Lower leg skin (tissue), 4 donors: ENCODE measurements around the gene FAM221B. TPM values are rescaled to one million over a fixed set of nuclear protein-coding genes. Genes with fewer than 3 reads are reported as not detected.

Experiments used
- DNase-seq, 2 donors: peaks; one replicate each; pipeline ENCODE4 v3.0.0-alpha.2; 2019; ENCODE audit warnings: low spot score in 2 of 2
- H3K4me3 ChIP-seq: fragments of 200-600 bp; sonication (generic); 2 replicates; pipeline ENCODE4 v1.5.1; 2017; ENCODE audit warnings: mild to moderate bottlenecking, low read depth; ENCODE audit not compliant: poor library complexity, severe bottlenecking
- CTCF ChIP-seq, 3 donors: fragments of 450-650 bp; IDR thresholded peaks; one replicate each; pipeline ENCODE4 v1.5.1; 2016; ENCODE audit warnings: antibody characterized with exemption in 3 of 3, mild to moderate bottlenecking in 3 of 3, moderate library complexity in 2 of 3
- POLR2A ChIP-seq, 2 donors: fragments of 450-650 bp; IDR thresholded peaks; one replicate each; pipeline ENCODE4 v1.6.1; 2016 to 2017; ENCODE audit warnings: antibody characterized with exemption in 2 of 2, mild to moderate bottlenecking in 1 of 2, moderate library complexity in 1 of 2
- WGBS, 2 donors: methylation state at CpG; one replicate each; pipeline ENCODE4 v1.1.5; 2018; 5-methylcytosine and 5-hydroxymethylcytosine counted together
- intact Hi-C: fragments of 100-400 bp; cut with DNase I; formaldehyde crosslinking; loops from one replicate; pipeline ENCODE4 v1.15.0; 2023; ENCODE audit warnings: low total_unique reads
- total RNA-seq, 4 donors: library from RNA; depleted of rRNA; stranded (reverse); fragments of >200 nt; gene quantifications; one replicate each; pipeline ENCODE4 v1.1.0, GENCODE V29; 2016

The FAM221B gene
- total RNA-seq, 4 donors from 2014 or later, result not detected

GRCh38 chr9:35826071-35826701 lies 2.3 kb downstream of the FAM221B start:
- no peak overlapping the region for H3K4me3 ChIP-seq
- DNase-seq, result peak in 1 of 2 donors; percentile 83
- 15 to 18% methylated on average over 4 of the region's 4 CpGs for WGBS, 2 donors
- TF ChIP-seq POLR2A (IDR thresholded peaks at IDR 0.05) (no peak), CTCF (IDR thresholded peaks at IDR 0.05) (peak in 1 of 3 donors; percentile 33)
- intact Hi-C loops, result no loop called here

GRCh38 chr9:35822926-35823325 lies 5.6 kb downstream of the FAM221B start:
- no peak for DNase-seq
- no peak overlapping the region for H3K4me3 ChIP-seq
- intact Hi-C loops, result no loop called here
- no peak for TF ChIP-seq POLR2A (IDR thresholded peaks at IDR 0.05)
- TF ChIP-seq CTCF (IDR thresholded peaks at IDR 0.05), result no peak

- TF ChIP-seq CTCF (IDR thresholded peaks at IDR 0.05) (no peak), POLR2A (IDR thresholded peaks at IDR 0.05) (no peak)
- no peak for DNase-seq
- intact Hi-C loops, result no loop called here
- no peak overlapping the region for H3K4me3 ChIP-seq
These were observed 8.5 kb downstream of the FAM221B start for GRCh38 chr9:35820076-35820475.

- DNase-seq, result peak in 1 of 2 donors; percentile 74
- no peak overlapping the region for H3K4me3 ChIP-seq
- intact Hi-C loops, result no loop called here
- TF ChIP-seq POLR2A (IDR thresholded peaks at IDR 0.05), result no peak
- no peak for TF ChIP-seq CTCF (IDR thresholded peaks at IDR 0.05)
- whole genome bisulfite sequencing, 2 donors, result 74 to 87% methylated on average over 3 of the region's 3 CpGs
These were observed 10.2 kb downstream of the FAM221B start for GRCh38 chr9:35818341-35818740.

- TF ChIP-seq CTCF (IDR thresholded peaks at IDR 0.05) (no peak), POLR2A (IDR thresholded peaks at IDR 0.05) (no peak)
- no peak overlapping the region for H3K4me3 ChIP-seq
- DNase-seq, result no peak
- 65 to 74% methylated on average over 1 of the region's 1 CpG for WGBS, 2 donors
- intact Hi-C loops, result no loop called here
These were observed 11.8 kb downstream of the FAM221B start for GRCh38 chr9:35816708-35817107.
